Endothelial cell of umbilical vein (primary cell): ENCODE measurements around the gene ETS2. TPM values are rescaled to one million over a fixed set of nuclear protein-coding genes. Genes with fewer than 3 reads are reported as not detected.

ENCODE experiments used
- BruUV-seq: library from RNA; stranded (reverse); fragments of 400-500 nt; replicated peaks from 2 replicates; lab custom pipeline; 2021; lab: Mats Ljungman, UMichigan
- CTCF ChIA-PET: fragments of 300-600, 350-600 bp; sonication (Branson Sonifier 250); formaldehyde crosslinking; loops from one replicate; lab custom pipeline; 2021; ENCODE audit warnings: antibody characterized with exemption, inconsistent platforms; lab: Charles Lee
- POLR2A ChIA-PET: fragments of 300-600, 350-600 bp; sonication (Branson Sonifier 250); formaldehyde crosslinking; loops from one replicate; lab custom pipeline; 2021; ENCODE audit warnings: antibody characterized with exemption, inconsistent platforms; lab: Charles Lee
- DNase-seq: peaks from one replicate; pipeline ENCODE4 v3.0.0-alpha.2; 2011; ENCODE audit warnings: low read depth, low spot score
- FAIRE-seq: peaks from 2 replicates; lab custom pipeline; 2011; peaks lifted over from hg19 to GRCh38; lab: Jason Lieb, UNC
- H2AFZ ChIP-seq: 2 replicates; pipeline ENCODE4 v1.6.0; 2012; ENCODE audit warnings: low read depth, low read length, control low read depth, inconsistent platforms
- H3K27ac ChIP-seq: 2 replicates; pipeline ENCODE4 v1.5.1; 2011; ENCODE audit warnings: low read depth, mild to moderate bottlenecking, control low read depth, low read length, moderate library complexity; ENCODE audit not compliant: insufficient read depth
- H3K27me3 ChIP-seq, 2 experiments: 2 replicates each; pipeline versions ENCODE4 v1.6.0 to v1.6.1; 2011; ENCODE audit warnings: low read length in 2 of 2, mixed read lengths in 1 of 2; ENCODE audit not compliant: control insufficient read depth in 2 of 2, insufficient read depth in 2 of 2
- H3K36me3 ChIP-seq, 2 experiments: 2 replicates in 1 of 2; 3 replicates in 1 of 2; pipeline ENCODE4 v1.5.1; 2011; ENCODE audit warnings: low read length in 2 of 2, mild to moderate bottlenecking in 1 of 2, moderate library complexity in 1 of 2; ENCODE audit not compliant: control insufficient read depth in 2 of 2, insufficient read depth in 2 of 2; ENCODE audit errors: extremely low read depth in 1 of 2
- H3K4me1 ChIP-seq: 3 replicates; pipeline ENCODE4 v1.5.1; 2011; ENCODE audit warnings: mild to moderate bottlenecking, low read length; ENCODE audit not compliant: control insufficient read depth, insufficient read depth; ENCODE audit errors: extremely low read depth
- H3K4me2 ChIP-seq: 2 replicates; pipeline ENCODE4 v1.6.1; 2011; ENCODE audit warnings: low read length, control low read depth, mixed read lengths; ENCODE audit not compliant: insufficient read depth
- H3K4me3 ChIP-seq, 3 experiments: fragments of 200-600 bp in 1 of 3; sonication (generic), shearing (Covaris generic) in 1 of 3; replicated peaks in 1 of 3; 2 replicates each; pipeline ENCODE4 v1.5.1; 2011 to 2016; ENCODE audit warnings: control low read depth in 3 of 3, low read length in 3 of 3, mild to moderate bottlenecking in 2 of 3, inconsistent platforms in 1 of 3, low read depth in 1 of 3, moderate library complexity in 1 of 3; ENCODE audit not compliant: insufficient read depth in 1 of 3
- H3K79me2 ChIP-seq: 2 replicates; pipeline ENCODE4 v1.6.0; 2012; ENCODE audit warnings: low read length, inconsistent platforms; ENCODE audit not compliant: control insufficient read depth, insufficient read depth
- H3K9ac ChIP-seq: replicated peaks from 2 replicates; pipeline ENCODE3; 2011; ENCODE audit warnings: low read length, control low read depth; ENCODE audit not compliant: insufficient read depth; ENCODE audit errors: extremely low read depth
- H3K9me1 ChIP-seq: replicated peaks from 3 replicates; pipeline ENCODE4 v1.6.0; 2011; ENCODE audit warnings: mild to moderate bottlenecking, low read length; ENCODE audit not compliant: control insufficient read depth, insufficient read depth; ENCODE audit errors: extremely low read depth
- H3K9me3 ChIP-seq: replicated peaks from 2 replicates; pipeline ENCODE4 v1.5.1; 2012; ENCODE audit warnings: low read length, inconsistent platforms; ENCODE audit not compliant: control insufficient read depth, insufficient read depth
- H4K20me1 ChIP-seq: replicated peaks from 2 replicates; pipeline ENCODE3; 2011; ENCODE audit warnings: mild to moderate bottlenecking, low read length; ENCODE audit not compliant: control insufficient read depth, insufficient read depth; ENCODE audit errors: extremely low read depth
- EZH2 ChIP-seq: IDR thresholded peaks from 2 replicates; pipeline ENCODE4 v1.6.1; 2012; ENCODE audit warnings: borderline replicate concordance, low read depth, mild to moderate bottlenecking, moderate library complexity, low read length, inconsistent platforms; ENCODE audit not compliant: severe bottlenecking
- FOS ChIP-seq: IDR thresholded peaks from 2 replicates; pipeline ENCODE4 v1.6.1; 2011; ENCODE audit warnings: mild to moderate bottlenecking, low read length, moderate library complexity, borderline replicate concordance; ENCODE audit not compliant: insufficient read depth
- GATA2 ChIP-seq: IDR thresholded peaks from 2 replicates; pipeline ENCODE4 v1.7.0; 2011; ENCODE audit warnings: low read depth, mild to moderate bottlenecking, moderate library complexity, mixed read lengths, low read length; ENCODE audit not compliant: insufficient read length, insufficient read depth
- MAX ChIP-seq: IDR thresholded peaks from 2 replicates; pipeline ENCODE4 v1.6.1; 2011; ENCODE audit not compliant: insufficient read depth, insufficient read length
- MYC ChIP-seq: IDR thresholded peaks from one replicate; pipeline ENCODE4 v1.6.1; 2011; ENCODE audit warnings: mild to moderate bottlenecking, low read depth, low read length
- POLR2A ChIP-seq: IDR thresholded peaks from 2 replicates; pipeline ENCODE4 v1.6.1; 2012; ENCODE audit warnings: low read depth, mild to moderate bottlenecking, control low read depth, low read length
- POLR2AphosphoS5 ChIP-seq: IDR thresholded peaks from 2 replicates; pipeline ENCODE4 v1.6.1; 2012; ENCODE audit warnings: low read depth, mild to moderate bottlenecking, control low read depth, low read length, moderate library complexity; ENCODE audit not compliant: insufficient read depth
- dilution Hi-C: fragments of 300-500 bp; cut with MboI; formaldehyde crosslinking; loops from one replicate; pipeline ENCODE4 v1.15.0; 2019; ENCODE audit warnings: low sequenced_read_pairs; ENCODE audit not compliant: extremely low pct_ligation_motif_present
- intact Hi-C: fragments of 100-400 bp; cut with micrococcal nuclease; formaldehyde crosslinking; loops from one replicate; pipeline ENCODE4 v1.10.0; 2022
- polyA plus RNA-seq, 4 experiments: library from polyadenylated mRNA; depleted of rRNA in 3 of 4; stranded (reverse) in 3 of 4; unstranded in 1 of 4; fragments of >200 nt; gene quantifications; 2 replicates each; pipeline versions ENCODE4 v1.2.1 to v1.2.3, GENCODE V29; 2011 to 2012; ENCODE audit warnings: missing spikeins in 1 of 4
- total RNA-seq: library from RNA; stranded (reverse); gene quantifications from 2 replicates; pipeline ENCODE4 v1.2.3, GENCODE V29; 2021
- TF ChIP-seq, protein P1 (sequence below), 2 donors: IDR thresholded peaks; 1 replicate in 1 of 2; 2 replicates in 1 of 2; pipeline ENCODE4 v1.5.1; 2011; ENCODE audit warnings: low read length in 2 of 2, mild to moderate bottlenecking in 2 of 2, moderate library complexity in 2 of 2, control low read depth in 1 of 2, inconsistent platforms in 1 of 2, low read depth in 1 of 2; ENCODE audit not compliant: insufficient read depth in 1 of 2; ENCODE audit errors: extremely low read depth in 1 of 2

ETS2 gene
- total and polyA plus RNA-seq, 2 donors (not counting 3 experiments of a cell fraction or from before 2014, with no cell fraction given) = 16.3 to 54.5 TPM

DNA sequence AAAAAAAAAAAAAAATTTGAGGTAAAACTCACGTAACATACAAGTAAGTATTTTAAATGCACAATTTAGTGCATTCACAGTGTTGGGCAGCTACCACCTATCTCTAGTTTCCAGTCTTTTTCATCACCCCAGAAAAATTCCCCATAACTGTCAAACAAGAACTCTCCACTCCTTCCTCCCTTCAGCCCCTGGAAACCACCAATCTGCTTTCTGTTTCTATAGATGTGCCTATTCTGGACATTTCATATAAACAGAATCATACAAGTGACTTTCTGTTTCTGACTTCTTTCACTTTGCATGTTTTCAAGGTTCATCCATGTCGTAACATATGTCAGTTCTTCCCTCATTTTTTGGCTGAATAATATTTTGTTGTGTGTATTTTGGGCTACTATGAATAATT lies 24.9 kb upstream of the ETS2 start:
- Histone ChIP-seq H3K9ac (no peak overlapping the region), H3K36me3 (no peaks in the 10 kb centered on the region), H3K27me3 (no peaks in the 10 kb centered on the region), H2AFZ (no peak overlapping the region), H3K27ac (no peak overlapping the region), H3K9me3 (no peaks in the 10 kb centered on the region), H3K9me1 (no peaks in the 10 kb centered on the region), H4K20me1 (no peaks in the 10 kb centered on the region), H3K4me2 (no peak overlapping the region), H3K79me2 (no peaks in the 10 kb centered on the region), H3K4me1 (no peaks in the 10 kb centered on the region), H3K4me3 (no peak overlapping the region)
- intact Hi-C loops = no loop called here
- DNase-seq = no peak
- no peak for TF ChIP-seq MAX
- no peak for TF ChIP-seq POLR2AphosphoS5
- TF ChIP-seq EZH2 = no peak
- no peak for TF ChIP-seq MYC
- no peak for TF ChIP-seq GATA2
- TF ChIP-seq POLR2A = no peak
- TF ChIP-seq, protein P1, sequence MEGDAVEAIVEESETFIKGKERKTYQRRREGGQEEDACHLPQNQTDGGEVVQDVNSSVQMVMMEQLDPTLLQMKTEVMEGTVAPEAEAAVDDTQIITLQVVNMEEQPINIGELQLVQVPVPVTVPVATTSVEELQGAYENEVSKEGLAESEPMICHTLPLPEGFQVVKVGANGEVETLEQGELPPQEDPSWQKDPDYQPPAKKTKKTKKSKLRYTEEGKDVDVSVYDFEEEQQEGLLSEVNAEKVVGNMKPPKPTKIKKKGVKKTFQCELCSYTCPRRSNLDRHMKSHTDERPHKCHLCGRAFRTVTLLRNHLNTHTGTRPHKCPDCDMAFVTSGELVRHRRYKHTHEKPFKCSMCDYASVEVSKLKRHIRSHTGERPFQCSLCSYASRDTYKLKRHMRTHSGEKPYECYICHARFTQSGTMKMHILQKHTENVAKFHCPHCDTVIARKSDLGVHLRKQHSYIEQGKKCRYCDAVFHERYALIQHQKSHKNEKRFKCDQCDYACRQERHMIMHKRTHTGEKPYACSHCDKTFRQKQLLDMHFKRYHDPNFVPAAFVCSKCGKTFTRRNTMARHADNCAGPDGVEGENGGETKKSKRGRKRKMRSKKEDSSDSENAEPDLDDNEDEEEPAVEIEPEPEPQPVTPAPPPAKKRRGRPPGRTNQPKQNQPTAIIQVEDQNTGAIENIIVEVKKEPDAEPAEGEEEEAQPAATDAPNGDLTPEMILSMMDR (IDR thresholded peaks at IDR 0.05; ENCODE audit: extremely low read depth in 1 of 2, insufficient read depth in 1 of 2, low read depth in 1 of 2, low read length in 2 of 2) = no peak
- TF ChIP-seq FOS = no peak
- no TSS peak for BruUV-seq
- POLR2A ChIA-PET = no interaction called here
- CTCF ChIA-PET = no interaction called here
- dilution Hi-C loops = no loop called here
- FAIRE-seq = no peak
